C4-2B (cell line): ENCODE measurements around the gene CD37.

Experiments used
- H3K27ac ChIP-seq: fragments of 450-650 bp; 2 replicates; pipeline ENCODE4 v1.5.1; 2017
- ZFX ChIP-seq: fragments of 450-650 bp; IDR thresholded peaks from 2 replicates; pipeline ENCODE4 v1.6.1; 2017
- TF ChIP-seq, protein P1 (sequence below): fragments of 450-650 bp; conservative IDR thresholded peaks from 2 replicates; pipeline ENCODE4 v1.5.1; 2017; ENCODE audit warnings: mild to moderate bottlenecking

CD37 gene

DNA sequence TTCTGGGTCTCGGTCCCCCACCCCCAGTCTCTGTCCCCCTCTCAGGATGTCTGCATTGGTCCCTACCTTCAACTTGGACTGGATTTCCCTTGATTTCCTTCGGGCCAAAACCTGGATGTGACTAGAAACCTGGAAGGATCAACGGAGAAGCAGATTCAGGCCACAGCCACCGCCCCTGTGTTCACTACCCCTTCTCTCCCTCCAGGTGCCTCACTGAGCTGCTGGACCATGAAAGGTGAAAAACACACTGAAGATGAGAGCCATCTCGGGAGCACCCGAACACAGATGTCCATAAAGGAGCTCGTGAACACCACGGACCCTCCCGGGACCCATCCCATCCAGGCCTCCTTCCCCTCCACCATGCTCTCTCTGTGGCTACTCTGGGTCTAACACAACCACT lies 22.0 kb downstream of the CD37 start:
- no peak for TF ChIP-seq ZFX
- TF ChIP-seq, protein P1, sequence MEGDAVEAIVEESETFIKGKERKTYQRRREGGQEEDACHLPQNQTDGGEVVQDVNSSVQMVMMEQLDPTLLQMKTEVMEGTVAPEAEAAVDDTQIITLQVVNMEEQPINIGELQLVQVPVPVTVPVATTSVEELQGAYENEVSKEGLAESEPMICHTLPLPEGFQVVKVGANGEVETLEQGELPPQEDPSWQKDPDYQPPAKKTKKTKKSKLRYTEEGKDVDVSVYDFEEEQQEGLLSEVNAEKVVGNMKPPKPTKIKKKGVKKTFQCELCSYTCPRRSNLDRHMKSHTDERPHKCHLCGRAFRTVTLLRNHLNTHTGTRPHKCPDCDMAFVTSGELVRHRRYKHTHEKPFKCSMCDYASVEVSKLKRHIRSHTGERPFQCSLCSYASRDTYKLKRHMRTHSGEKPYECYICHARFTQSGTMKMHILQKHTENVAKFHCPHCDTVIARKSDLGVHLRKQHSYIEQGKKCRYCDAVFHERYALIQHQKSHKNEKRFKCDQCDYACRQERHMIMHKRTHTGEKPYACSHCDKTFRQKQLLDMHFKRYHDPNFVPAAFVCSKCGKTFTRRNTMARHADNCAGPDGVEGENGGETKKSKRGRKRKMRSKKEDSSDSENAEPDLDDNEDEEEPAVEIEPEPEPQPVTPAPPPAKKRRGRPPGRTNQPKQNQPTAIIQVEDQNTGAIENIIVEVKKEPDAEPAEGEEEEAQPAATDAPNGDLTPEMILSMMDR: no peak
- H3K27ac ChIP-seq: peak overlapping the region; percentile 48

DNA sequence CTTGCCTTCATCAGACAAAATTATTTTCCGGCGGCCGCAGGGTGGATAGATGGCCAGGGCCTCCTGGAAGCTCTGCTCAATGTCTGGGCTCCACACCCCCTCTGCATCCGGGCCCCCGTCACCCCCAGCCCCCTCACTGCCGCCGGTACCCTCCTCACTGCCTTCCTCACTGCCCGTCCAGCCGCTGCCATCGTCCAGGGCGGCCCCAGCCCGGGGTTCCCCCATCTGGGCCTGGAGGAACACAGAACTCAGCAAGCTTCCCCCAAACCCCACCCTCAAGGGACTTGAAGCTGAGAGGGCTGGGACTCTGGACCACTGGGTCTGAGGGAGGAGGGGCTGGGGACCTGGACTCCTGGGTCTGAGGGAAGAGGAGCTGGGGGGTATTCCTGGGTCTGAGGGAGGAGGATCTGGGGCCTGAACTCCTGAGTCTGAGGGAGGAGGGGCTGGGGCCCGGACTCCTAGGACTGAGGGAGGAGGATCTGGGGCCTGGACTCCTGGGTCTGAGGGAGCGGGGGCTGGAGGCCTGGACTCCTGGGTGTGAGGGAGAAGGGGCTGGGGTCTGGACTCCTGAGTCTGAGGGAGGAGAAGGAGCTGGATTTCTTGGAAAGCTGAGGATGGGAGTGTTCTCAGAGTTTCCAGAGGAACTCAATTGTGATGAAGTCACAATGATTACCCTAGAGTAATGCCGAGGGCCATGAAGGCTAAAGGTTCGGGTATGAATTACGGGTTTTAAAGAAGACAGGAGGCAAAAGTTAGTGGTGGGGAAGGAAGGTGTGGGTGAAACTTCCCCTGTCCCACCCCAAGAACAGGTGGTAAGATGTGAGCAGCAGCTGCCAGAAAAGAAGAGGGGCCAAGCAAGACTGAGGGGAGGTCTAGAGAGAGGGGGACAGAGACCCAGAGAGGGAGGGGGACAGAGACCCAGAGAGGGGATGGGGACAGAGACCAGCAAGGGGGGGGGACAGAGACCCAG lies 24.9 kb downstream of the CD37 start:
- no peak overlapping the region; the same call in 1 of the 2 replicates for H3K27ac ChIP-seq
- TF ChIP-seq, protein P1: no peak
- no peak for TF ChIP-seq ZFX

DNA sequence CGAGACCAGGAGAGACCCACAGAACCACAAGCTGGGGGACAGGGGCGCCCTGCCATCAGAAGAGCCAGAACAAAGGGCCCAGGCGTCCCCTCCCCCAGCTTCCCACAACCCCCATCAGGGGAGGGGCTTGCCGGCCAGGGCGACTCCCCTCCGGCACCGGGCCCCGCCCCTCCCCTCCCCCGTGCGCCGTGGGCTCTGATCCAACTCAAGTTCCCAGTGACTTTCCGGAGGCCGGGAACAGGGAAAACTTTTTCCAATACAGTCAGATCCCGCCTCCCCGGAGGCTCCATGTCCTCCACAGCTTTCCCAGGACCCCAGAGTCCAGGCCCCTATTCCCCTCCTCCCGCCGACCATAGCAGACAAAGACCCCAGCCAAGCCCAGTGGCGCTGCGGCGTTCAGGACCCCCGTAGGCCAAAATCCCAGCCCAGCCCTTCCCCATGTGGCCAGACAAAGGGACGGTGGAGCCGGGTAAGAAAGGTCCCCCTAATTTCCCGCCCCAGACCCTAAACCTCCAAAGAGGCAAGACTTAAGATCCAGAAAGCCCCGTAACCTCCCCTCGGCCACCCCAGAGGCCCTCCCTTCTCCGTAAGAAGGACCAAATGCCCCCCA lies 26.3 kb downstream of the CD37 start:
- no peak for TF ChIP-seq ZFX
- TF ChIP-seq, protein P1: no peak
- peak overlapping the region; percentile 78 for H3K27ac ChIP-seq

DNA sequence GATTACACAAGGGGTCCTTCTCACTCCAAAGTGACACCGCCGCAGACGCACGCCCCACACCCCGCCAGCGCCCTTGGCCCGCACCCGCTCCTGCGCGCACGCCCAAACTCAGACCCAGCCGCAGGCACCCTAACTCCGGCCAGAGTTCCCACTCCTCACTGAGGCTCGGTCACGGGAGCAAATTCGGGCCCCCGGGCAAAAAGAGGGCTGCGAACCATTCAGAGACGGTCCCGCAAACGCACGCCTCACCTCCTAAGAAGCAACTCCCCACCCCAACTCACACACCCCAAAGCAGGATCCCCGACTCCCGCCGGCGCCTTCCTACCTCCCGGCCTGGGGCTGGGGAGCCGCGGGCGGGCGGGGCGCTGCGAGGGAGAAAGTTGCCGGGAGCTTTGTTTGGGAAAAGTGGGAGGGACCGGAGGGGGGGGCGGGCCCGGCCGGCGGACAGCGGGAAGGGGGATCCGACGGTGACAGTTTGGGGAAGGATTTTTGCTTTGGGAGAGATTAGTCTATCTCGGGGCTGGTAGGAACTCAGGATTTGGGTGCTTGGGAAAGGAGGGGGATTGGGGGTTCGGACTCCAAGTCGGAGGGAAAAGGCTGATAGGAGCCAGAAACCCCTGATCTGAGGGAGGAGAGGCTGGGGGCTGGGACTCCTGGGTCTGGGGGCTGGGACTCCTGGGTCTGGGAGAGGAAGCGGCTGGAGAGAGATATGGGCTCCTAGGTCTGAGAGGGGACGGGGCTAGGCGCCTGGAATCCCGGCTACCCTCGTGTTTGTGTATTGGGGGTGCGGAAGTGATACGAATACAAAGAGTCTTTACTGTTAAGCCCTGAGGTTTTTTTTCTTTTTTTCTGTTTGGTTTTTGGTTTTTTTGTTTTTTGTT lies 27.1 kb downstream of the CD37 start, which contains the start of gene TEAD2:
TSS of gene TEAD2 (minus strand) at position 369 of the 881 bp plus-strand sequence. CDS start 2,341 bp downstream, outside the sequence.
- H3K27ac ChIP-seq: peak within 1 kb of the TSS; percentile 78

DNA sequence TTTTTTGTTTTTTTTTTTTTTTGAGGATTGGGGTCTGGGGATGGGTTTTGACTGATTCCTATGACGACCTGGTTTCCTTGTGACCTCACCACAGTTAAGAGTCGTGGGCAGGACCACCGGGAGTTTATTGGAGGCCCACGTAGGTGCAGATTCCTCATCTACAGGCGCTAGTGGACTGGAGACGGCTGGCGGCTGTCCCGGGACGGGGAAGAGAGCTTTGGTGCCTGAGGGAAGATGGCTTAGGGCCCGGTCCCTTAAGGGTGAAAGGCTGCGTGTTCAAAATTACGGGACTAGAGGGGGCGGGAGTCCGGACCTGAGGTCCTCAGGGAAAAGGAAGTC lies 27.7 kb downstream of the CD37 start:
- peak overlapping the region; percentile 78 for H3K27ac ChIP-seq
- no peak for TF ChIP-seq ZFX
- TF ChIP-seq, protein P1: no peak

More for the DNA sequence above, 27.1 kb downstream of the CD37 start, which contains the start of gene TEAD2:
- TF ChIP-seq, protein P1: no peak
- TF ChIP-seq ZFX: no peak

DNA sequence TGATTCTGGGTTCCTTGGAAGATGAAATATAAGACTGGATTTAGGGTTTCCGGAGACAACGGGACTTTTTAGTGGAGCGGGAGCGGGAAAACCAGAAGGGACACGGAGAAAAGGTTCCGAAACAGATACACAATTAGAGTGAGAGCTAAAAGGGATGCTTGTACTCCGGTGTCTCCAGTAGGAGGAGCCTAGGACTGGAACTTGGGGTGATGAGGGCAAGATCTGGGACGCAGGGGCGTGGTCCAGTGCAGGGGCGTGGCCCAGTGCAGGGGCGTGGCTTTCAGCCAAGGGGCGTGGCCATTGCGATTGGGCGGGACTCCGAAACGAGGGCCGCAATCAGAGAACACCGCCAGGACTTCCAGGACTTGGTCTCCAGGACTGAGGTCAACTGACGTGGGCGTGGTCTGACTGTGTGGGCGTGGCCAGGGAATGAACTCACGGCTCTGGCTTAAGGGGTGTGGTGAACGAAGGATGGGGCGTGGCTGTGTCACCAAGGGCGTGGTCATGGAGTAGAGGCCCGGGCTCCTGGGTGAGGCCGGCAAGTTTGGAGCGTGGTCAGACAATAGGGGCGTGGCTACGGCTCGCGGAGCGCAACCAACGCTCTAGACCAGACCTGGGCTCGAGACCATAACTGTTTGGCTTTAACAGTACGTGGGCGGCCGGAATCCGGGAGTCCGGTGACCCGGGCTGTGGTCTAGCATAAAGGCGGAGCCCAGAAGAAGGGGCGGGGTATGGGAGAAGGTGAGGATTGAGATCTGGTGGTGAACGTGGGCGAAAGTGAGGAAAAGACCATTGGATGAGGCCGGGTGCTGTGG lies 28.3 kb downstream of the CD37 start, which contains the start of gene DKKL1:
TSS of gene DKKL1 (plus strand) at position 610 of the 815 bp plus-strand sequence. CDS start at position 732, 122 bp downstream.
- TF ChIP-seq, protein P1: no peak
- TF ChIP-seq ZFX: no peak
- peak within 1 kb of the TSS; percentile 78 for H3K27ac ChIP-seq
